ENCODE results near the gene ZNF692. TPM values are rescaled to one million over a fixed set of nuclear protein-coding genes. Genes with fewer than 3 reads are reported as not detected.
A peak's percentile ranks its signal among the peaks of the same experiment; 100 is the strongest.

ZNF692 gene
- total and polyA plus RNA-seq, 2 donors (not counting 3 experiments of a cell fraction or from before 2014, with no cell fraction given), result 32.6 to 36.6 TPM

GRCh38 chr1:248862695-248862997 is 3.8 kb upstream of the ZNF692 start:
- intact Hi-C loops (cut with micrococcal nuclease) (no loop called here), dilution Hi-C loops (cut with MboI; ENCODE audit: extremely low pct_ligation_motif_present, low sequenced_read_pairs) (no loop called here)
- H3K79me2 ChIP-seq (ENCODE audit: control insufficient read depth, insufficient read depth, low read length), result peaks cover 6% of the 10 kb centered on the region
- DNase-seq (ENCODE audit: low read depth, low spot score) (no peak), FAIRE-seq (no peak)
- no peaks in the 10 kb centered on the region for H4K20me1 ChIP-seq (replicated peaks; ENCODE audit: control insufficient read depth, extremely low read depth, insufficient read depth, low read length)
- H2AFZ ChIP-seq (ENCODE audit: low read depth, low read length), result peak overlapping the region; percentile 89
- H3K4me1 ChIP-seq (ENCODE audit: control insufficient read depth, extremely low read depth, insufficient read depth, low read length), result peaks cover 18% of the 10 kb centered on the region
- peak overlapping the region; percentile 14 to 39 (median 31) for H3K4me3 ChIP-seq (replicated peaks in 1 of 3; ENCODE audit: insufficient read depth in 1 of 3, low read depth in 1 of 3, low read length in 3 of 3)
- no peaks in the 10 kb centered on the region for H3K36me3 ChIP-seq (ENCODE audit: control insufficient read depth in 2 of 2, extremely low read depth in 1 of 2, insufficient read depth in 2 of 2, low read length in 2 of 2)
- no peak overlapping the region for H3K9ac ChIP-seq (replicated peaks; ENCODE audit: extremely low read depth, insufficient read depth, low read length)
- H3K27me3 ChIP-seq (ENCODE audit: control insufficient read depth in 2 of 2, insufficient read depth in 2 of 2, low read length in 2 of 2), result peaks cover 2 to 4% of the 10 kb centered on the region in 2 experiments
- no peak overlapping the region for H3K27ac ChIP-seq (ENCODE audit: insufficient read depth, low read depth, low read length)
- no peaks in the 10 kb centered on the region for H3K9me1 ChIP-seq (replicated peaks; ENCODE audit: control insufficient read depth, extremely low read depth, insufficient read depth, low read length)
- no TSS peak for BruUV-seq (replicated peaks)
- POLR2A ChIA-PET, result no interaction called here
- CTCF ChIA-PET, result interaction anchor here (1.7 kb wide), 1 partner anchor 11 kb away, joined by 7 read pairs; no protein-coding TSS in a partner anchor
- H3K9me3 ChIP-seq (replicated peaks; ENCODE audit: control insufficient read depth, insufficient read depth, low read length), result no peaks in the 10 kb centered on the region
- peak overlapping the region; percentile 50 for H3K4me2 ChIP-seq (ENCODE audit: insufficient read depth, low read length)
- no peak for TF ChIP-seq FOS (IDR thresholded peaks at IDR 0.05; ENCODE audit: borderline replicate concordance, insufficient read depth, low read length)
- no peak for TF ChIP-seq POLR2A (IDR thresholded peaks at IDR 0.05; ENCODE audit: low read depth, low read length)
- TF ChIP-seq, protein P1, sequence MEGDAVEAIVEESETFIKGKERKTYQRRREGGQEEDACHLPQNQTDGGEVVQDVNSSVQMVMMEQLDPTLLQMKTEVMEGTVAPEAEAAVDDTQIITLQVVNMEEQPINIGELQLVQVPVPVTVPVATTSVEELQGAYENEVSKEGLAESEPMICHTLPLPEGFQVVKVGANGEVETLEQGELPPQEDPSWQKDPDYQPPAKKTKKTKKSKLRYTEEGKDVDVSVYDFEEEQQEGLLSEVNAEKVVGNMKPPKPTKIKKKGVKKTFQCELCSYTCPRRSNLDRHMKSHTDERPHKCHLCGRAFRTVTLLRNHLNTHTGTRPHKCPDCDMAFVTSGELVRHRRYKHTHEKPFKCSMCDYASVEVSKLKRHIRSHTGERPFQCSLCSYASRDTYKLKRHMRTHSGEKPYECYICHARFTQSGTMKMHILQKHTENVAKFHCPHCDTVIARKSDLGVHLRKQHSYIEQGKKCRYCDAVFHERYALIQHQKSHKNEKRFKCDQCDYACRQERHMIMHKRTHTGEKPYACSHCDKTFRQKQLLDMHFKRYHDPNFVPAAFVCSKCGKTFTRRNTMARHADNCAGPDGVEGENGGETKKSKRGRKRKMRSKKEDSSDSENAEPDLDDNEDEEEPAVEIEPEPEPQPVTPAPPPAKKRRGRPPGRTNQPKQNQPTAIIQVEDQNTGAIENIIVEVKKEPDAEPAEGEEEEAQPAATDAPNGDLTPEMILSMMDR (IDR thresholded peaks at IDR 0.05; ENCODE audit: extremely low read depth in 1 of 2, insufficient read depth in 1 of 2, low read depth in 1 of 2, low read length in 2 of 2), result no peak
- TF ChIP-seq GATA2 (IDR thresholded peaks at IDR 0.05; ENCODE audit: insufficient read depth, insufficient read length, low read depth, low read length), result no peak
- TF ChIP-seq MYC (IDR thresholded peaks at IDR 0.05; ENCODE audit: low read depth, low read length), result no peak

DNA sequence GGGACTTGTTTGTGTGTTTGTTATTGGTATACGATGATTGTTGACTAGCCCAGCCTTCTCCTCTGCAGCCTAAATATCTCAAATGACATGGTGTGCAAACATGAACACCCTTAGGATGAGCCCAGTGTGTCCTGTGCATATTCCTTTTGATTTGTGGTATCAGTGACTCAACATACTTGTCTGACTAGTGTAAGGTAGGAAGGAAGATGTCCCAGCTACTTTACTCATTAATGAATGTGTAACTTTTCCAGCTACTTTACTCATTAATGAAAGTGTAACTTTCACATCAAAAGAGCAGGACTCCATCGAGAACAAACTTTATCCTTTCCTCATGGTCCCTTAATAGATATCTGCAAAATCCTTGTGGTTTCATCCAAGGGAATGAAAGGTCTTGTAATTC is 2.7 kb upstream of the ZNF692 start:
- Histone ChIP-seq H4K20me1 (replicated peaks; ENCODE audit: control insufficient read depth, extremely low read depth, insufficient read depth, low read length) (no peaks in the 10 kb centered on the region), H3K79me2 (ENCODE audit: control insufficient read depth, insufficient read depth, low read length) (peaks cover 10% of the 10 kb centered on the region), H3K4me2 (ENCODE audit: insufficient read depth, low read length) (no peak overlapping the region), H3K4me1 (ENCODE audit: control insufficient read depth, extremely low read depth, insufficient read depth, low read length) (peaks cover 23% of the 10 kb centered on the region), H3K36me3 (ENCODE audit: control insufficient read depth in 2 of 2, extremely low read depth in 1 of 2, insufficient read depth in 2 of 2, low read length in 2 of 2) (no peaks in the 10 kb centered on the region), H3K9me1 (replicated peaks; ENCODE audit: control insufficient read depth, extremely low read depth, insufficient read depth, low read length) (no peaks in the 10 kb centered on the region), H3K27me3 (ENCODE audit: control insufficient read depth in 2 of 2, insufficient read depth in 2 of 2, low read length in 2 of 2) (peaks cover 2 to 4% of the 10 kb centered on the region in 2 experiments), H3K9me3 (replicated peaks; ENCODE audit: control insufficient read depth, insufficient read depth, low read length) (no peaks in the 10 kb centered on the region), H2AFZ (ENCODE audit: low read depth, low read length) (no peak overlapping the region), H3K27ac (ENCODE audit: insufficient read depth, low read depth, low read length) (no peak overlapping the region), H3K9ac (replicated peaks; ENCODE audit: extremely low read depth, insufficient read depth, low read length) (no peak overlapping the region), H3K4me3 (replicated peaks in 1 of 3; ENCODE audit: insufficient read depth in 1 of 3, low read depth in 1 of 3, low read length in 3 of 3) (no peak overlapping the region)
- dilution Hi-C loops (cut with MboI; ENCODE audit: extremely low pct_ligation_motif_present, low sequenced_read_pairs), result no loop called here
- no peak for TF ChIP-seq MAX (IDR thresholded peaks at IDR 0.05; ENCODE audit: insufficient read depth, insufficient read length)
- TF ChIP-seq POLR2AphosphoS5 (IDR thresholded peaks at IDR 0.05; ENCODE audit: insufficient read depth, low read depth, low read length), result no peak
- TF ChIP-seq FOS (IDR thresholded peaks at IDR 0.05; ENCODE audit: borderline replicate concordance, insufficient read depth, low read length), result no peak
- TF ChIP-seq EZH2 (IDR thresholded peaks at IDR 0.05; ENCODE audit: borderline replicate concordance, low read depth, low read length, severe bottlenecking), result no peak
- TF ChIP-seq, protein P1 (IDR thresholded peaks at IDR 0.05; ENCODE audit: extremely low read depth in 1 of 2, insufficient read depth in 1 of 2, low read depth in 1 of 2, low read length in 2 of 2), result no peak
- no peak for TF ChIP-seq JUN (IDR thresholded peaks at IDR 0.05; ENCODE audit: borderline replicate concordance, insufficient read depth, insufficient read length, low read depth)
- TF ChIP-seq MYC (IDR thresholded peaks at IDR 0.05; ENCODE audit: low read depth, low read length), result no peak
- no peak for TF ChIP-seq GATA2 (IDR thresholded peaks at IDR 0.05; ENCODE audit: insufficient read depth, insufficient read length, low read depth, low read length)
- TF ChIP-seq POLR2A (IDR thresholded peaks at IDR 0.05; ENCODE audit: low read depth, low read length), result no peak
- no peak for FAIRE-seq
- intact Hi-C loops (cut with micrococcal nuclease), result no loop called here
- BruUV-seq (replicated peaks), result no TSS peak
- ChIA-PET CTCF (no interaction called here), POLR2A (no interaction called here)
- DNase-seq (ENCODE audit: low read depth, low spot score), result no peak
